HG03469 (cell line): ENCODE measurements around the gene SYTL5.
"Not testable (repeated sequence)": the region's sequence is repeated elsewhere in the genome, so short reads cannot be mapped to it uniquely, and the experiment has no call there.

Source experiments
- ATAC-seq: cut with Tn5 transposase; IDR thresholded peaks from one replicate; pipeline ENCODE4 v1.9.1; 2021; ENCODE audit warnings: mild to moderate bottlenecking, moderate library complexity, moderate number of reproducible peaks; ENCODE audit not compliant: unreplicated experiment

The SYTL5 gene

GRCh38 chrX:38006291-38006690 lies at the start of gene SYTL5:
Gene SYTL5, plus strand, starts transcription at chrX:38006553. Its CDS starts 27,337 bp downstream, at chrX:38033890.
- ATAC-seq: no peak

- ATAC-seq: no peak
These were observed 47.7 kb upstream of the SYTL5 start for GRCh38 chrX:37958525-37959211.

- ATAC-seq: no peak
These were observed 46.9 kb upstream of the SYTL5 start for GRCh38 chrX:37959212-37960021.

- no peak for ATAC-seq
These were observed 45.2 kb upstream of the SYTL5 start for GRCh38 chrX:37961118-37961517.

GRCh38 chrX:37967714-37968113 lies 38.6 kb upstream of the SYTL5 start:
- ATAC-seq: no peak

- no peak for ATAC-seq
These were observed 30.9 kb upstream of the SYTL5 start for GRCh38 chrX:37975421-37975820.

GRCh38 chrX:37976153-37976552 lies 30.2 kb upstream of the SYTL5 start:
- ATAC-seq: no peak

- ATAC-seq: no peak
These were observed 21.5 kb upstream of the SYTL5 start for GRCh38 chrX:37984880-37985279.

- no peak for ATAC-seq
These were observed 19.5 kb upstream of the SYTL5 start for GRCh38 chrX:37986893-37987292.

GRCh38 chrX:37989304-37989703 lies 17.0 kb upstream of the SYTL5 start:
- no peak for ATAC-seq

GRCh38 chrX:37991303-37991702 lies 15.1 kb upstream of the SYTL5 start:
- not testable (repeated sequence) for ATAC-seq

- ATAC-seq: no peak
These were observed 13.2 kb upstream of the SYTL5 start for GRCh38 chrX:37993176-37993575.

GRCh38 chrX:37993837-37994619 lies 12.3 kb upstream of the SYTL5 start:
- peak; percentile 85 for ATAC-seq

- no peak for ATAC-seq
These were observed 10.9 kb upstream of the SYTL5 start for GRCh38 chrX:37995428-37995827.

GRCh38 chrX:37997096-37997495 lies 9.3 kb upstream of the SYTL5 start:
- no peak for ATAC-seq

GRCh38 chrX:37998586-37999262 lies 7.6 kb upstream of the SYTL5 start:
- no peak for ATAC-seq

- ATAC-seq: no peak
These were observed 5.6 kb upstream of the SYTL5 start for GRCh38 chrX:38000706-38001105.

- ATAC-seq: no peak
These were observed 2.3 kb upstream of the SYTL5 start for GRCh38 chrX:38004046-38004445.

- no peak for ATAC-seq
These were observed 425 bp downstream of the SYTL5 start for GRCh38 chrX:38006778-38007177.

- ATAC-seq: no peak
These were observed 2.3 kb downstream of the SYTL5 start for GRCh38 chrX:38008658-38009057.

GRCh38 chrX:38009641-38010040 lies 3.3 kb downstream of the SYTL5 start:
- ATAC-seq: no peak
